Cerebellar cortex (tissue), 1 donor: ENCODE measurements around the gene C2CD2.
A peak's percentile ranks its signal among the peaks of the same experiment; 100 is the strongest.
"Not testable (repeated sequence)": the region's sequence is repeated elsewhere in the genome, so short reads cannot be mapped to it uniquely, and the experiment has no call there.

ENCODE experiments used
- DNase-seq: peaks from one replicate; pipeline ENCODE4 v3.0.0-alpha.2; 2015; ENCODE audit warnings: low spot score

C2CD2 gene

GRCh38 chr21:41958886-41959563 lies 5.2 kb upstream of the C2CD2 start:
- DNase-seq, result no peak

- DNase-seq, result peak; percentile 46
Observed at GRCh38 chr21:41957991-41958766, 4.4 kb upstream of the C2CD2 start.

GRCh38 chr21:41956926-41957729 lies 3.3 kb upstream of the C2CD2 start:
- DNase-seq, result no peak

GRCh38 chr21:41955516-41955915 lies 1.7 kb upstream of the C2CD2 start:
- DNase-seq, result no peak

- DNase-seq, result no peak
Observed at GRCh38 chr21:41954654-41955499, 1.1 kb upstream of the C2CD2 start.

- no peak for DNase-seq
Observed at GRCh38 chr21:41953249-41953830, 478 bp downstream of the C2CD2 start.

- DNase-seq, result no peak
Observed at GRCh38 chr21:41952568-41953248, 1.1 kb downstream of the C2CD2 start.

- no peak for DNase-seq
Observed at GRCh38 chr21:41951876-41952567, 1.8 kb downstream of the C2CD2 start.

GRCh38 chr21:41950941-41951351 lies 2.9 kb downstream of the C2CD2 start:
- no peak for DNase-seq

- not testable (repeated sequence) for DNase-seq
Observed at GRCh38 chr21:41949631-41950030, 4.2 kb downstream of the C2CD2 start.

GRCh38 chr21:41948901-41949300 lies 4.9 kb downstream of the C2CD2 start:
- no peak for DNase-seq

GRCh38 chr21:41948078-41948895 lies 5.5 kb downstream of the C2CD2 start:
- DNase-seq, result no peak

- DNase-seq, result no peak
Observed at GRCh38 chr21:41945982-41946381, 7.8 kb downstream of the C2CD2 start.

- no peak for DNase-seq
Observed at GRCh38 chr21:41943851-41944250, 10.0 kb downstream of the C2CD2 start.

GRCh38 chr21:41942457-41942856 lies 11.4 kb downstream of the C2CD2 start:
- no peak for DNase-seq

- no peak for DNase-seq
Observed at GRCh38 chr21:41941941-41942340, 11.9 kb downstream of the C2CD2 start.

- DNase-seq, result no peak
Observed at GRCh38 chr21:41940431-41940830, 13.4 kb downstream of the C2CD2 start.

- DNase-seq, result no peak
Observed at GRCh38 chr21:41939391-41939790, 14.4 kb downstream of the C2CD2 start.
